T-cell (primary cell): Measurements from ENCODE around the gene GVQW3. TPM values are rescaled to one million over a fixed set of nuclear protein-coding genes. Genes with fewer than 3 reads are reported as not detected.

Experiments
- ATAC-seq, 4 experiments: fragments of 200-7000 bp in 3 of 4; fragments of 150-1000 bp in 1 of 4; cut with Tn5 transposase; replicated peaks in 1 of 4; 1 replicate in 3 of 4; 2 replicates in 1 of 4; pipeline ENCODE4 v1.10.0; 2021; ENCODE audit warnings: moderate library complexity in 3 of 4, mild to moderate bottlenecking in 2 of 4, moderate number of reproducible peaks in 1 of 4
- CTCF ChIA-PET, 2 donors: fragments of 300-600 bp; sonication (Branson Sonifier 250); formaldehyde crosslinking; loops; one replicate each; lab custom pipeline; 2022; ENCODE audit warnings: antibody characterized with exemption in 2 of 2; lab: Charles Lee
- POLR2A ChIA-PET, 2 donors: fragments of 300-600 bp; sonication (Branson Sonifier 250); formaldehyde crosslinking; loops; one replicate each; lab custom pipeline; 2022; ENCODE audit warnings: antibody characterized with exemption in 2 of 2; lab: Charles Lee
- DNase-seq, 35 experiments: peaks; one replicate each; pipeline versions ENCODE4 v3.0.0 to v3.0.0-alpha.2; 2013 to 2023
- H3K27ac ChIP-seq: one replicate; pipeline ENCODE4 v1.5.1; 2013; ENCODE audit warnings: low read length
- H3K27me3 ChIP-seq, 2 experiments: replicated peaks in 1 of 2; 1 replicate in 1 of 2; 2 replicates in 1 of 2; pipeline versions ENCODE4 v1.6.1 to v1.7.0; 2013; ENCODE audit warnings: low read length in 1 of 2, mixed read lengths in 1 of 2; ENCODE audit not compliant: control insufficient read depth in 2 of 2, insufficient read depth in 2 of 2; ENCODE audit errors: extremely low read depth in 1 of 2
- H3K36me3 ChIP-seq, 2 donors: 1 replicate in 1 of 2; 2 replicates in 1 of 2; pipeline versions ENCODE4 v1.6.1 to v1.7.0; 2013; ENCODE audit warnings: low read length in 1 of 2; ENCODE audit not compliant: control insufficient read depth in 2 of 2, insufficient read depth in 1 of 2; ENCODE audit errors: extremely low read depth in 1 of 2
- H3K4me1 ChIP-seq, 2 experiments: 1 replicate in 1 of 2; 2 replicates in 1 of 2; pipeline versions ENCODE4 v1.6.1 to v1.7.0; 2013; ENCODE audit warnings: low read length in 2 of 2, mixed read lengths in 1 of 2; ENCODE audit not compliant: insufficient read depth in 2 of 2, control insufficient read depth in 1 of 2; ENCODE audit errors: extremely low read depth in 1 of 2
- H3K4me3 ChIP-seq, 2 donors: 1 replicate in 1 of 2; 2 replicates in 1 of 2; pipeline versions ENCODE4 v1.5.1 to v1.7.0; 2013; ENCODE audit warnings: mild to moderate bottlenecking in 2 of 2, low read length in 1 of 2, moderate library complexity in 1 of 2; ENCODE audit not compliant: control insufficient read depth in 1 of 2; ENCODE audit errors: extremely low read depth in 1 of 2
- H3K9me3 ChIP-seq: 2 replicates; pipeline ENCODE4 v1.7.0; 2013
- H3K27ac Mint-ChIP-seq, 2 donors: one replicate each; pipeline ENCODE4 v1.8.0; 2020 to 2021; ENCODE audit warnings: mild to moderate bottlenecking in 2 of 2, mixed read lengths in 2 of 2
- H3K27me3 Mint-ChIP-seq, 2 donors: one replicate each; pipeline ENCODE4 v1.8.0; 2021 to 2022; ENCODE audit warnings: mixed read lengths in 2 of 2
- H3K36me3 Mint-ChIP-seq: one replicate; pipeline ENCODE4 v1.8.0; 2021; ENCODE audit warnings: mixed read lengths
- H3K4me1 Mint-ChIP-seq, 3 donors: one replicate each; pipeline ENCODE4 v1.8.0; 2020 to 2022; ENCODE audit warnings: mixed read lengths in 3 of 3, mild to moderate bottlenecking in 1 of 3
- H3K4me3 Mint-ChIP-seq, 3 donors: one replicate each; pipeline ENCODE4 v1.8.0; 2020 to 2022; ENCODE audit warnings: mild to moderate bottlenecking in 3 of 3, mixed read lengths in 3 of 3, moderate library complexity in 3 of 3
- H3K9me3 Mint-ChIP-seq, 3 donors: one replicate each; pipeline ENCODE4 v1.8.0; 2020 to 2022; ENCODE audit warnings: mixed read lengths in 3 of 3
- WGBS: methylation state at CpG from one replicate; pipeline ENCODE4 v1.1.5; 2013; ENCODE audit warnings: missing lambda C conversion rate; ENCODE audit not compliant: insufficient coverage; 5-methylcytosine and 5-hydroxymethylcytosine counted together
- total RNA-seq, 35 experiments: library from RNA in 6 of 35; stranded (reverse) in 6 of 35; fragments of 120-200 nt in 1 of 35; gene quantifications; one replicate each; pipeline versions ENCODE4 v1.2.1 to v1.2.4 and lab custom pipeline; 2013 to 2026

Gene GVQW3
- total RNA-seq, 5 donors from 2014 or later (not counting 1 experiment from before 2014, with no cell fraction given): 4.1 to 8.3 (median 5.9) TPM

GRCh38 chr11:76444384-76445120 is 63.4 kb downstream of the GVQW3 start, which contains the start of gene EMSY:
Gene EMSY, plus strand, starts transcription at chr11:76445018. Its CDS starts 1,921 bp downstream, at chr11:76446939.
- Mint-ChIP-seq H3K36me3 (peaks cover 14% of the 10 kb centered on the region), H3K4me3 (peak within 1 kb of the TSS; percentile 94 to 97 (median 96)), H3K27me3 (no peaks in the 10 kb centered on the region), H3K9me3 (no peaks in the 10 kb centered on the region), H3K27ac (peak within 1 kb of the TSS; percentile 93 to 96), H3K4me1 (peaks cover 34 to 48% (median 44%) of the 10 kb centered on the region in 3 donors)
- Histone ChIP-seq H3K36me3 (peaks cover 4 to 14% of the 10 kb centered on the region in 2 donors), H3K4me3 (peak within 1 kb of the TSS; percentile 94 to 95), H3K27me3 (no peaks in the 10 kb centered on the region), H3K4me1 (peaks cover 11 to 12% of the 10 kb centered on the region in 2 experiments), H3K9me3 (no peaks in the 10 kb centered on the region), H3K27ac (peak within 1 kb of the TSS; percentile 77)
- ChIA-PET CTCF (interaction anchor here in 1 of 2 donors (0.6 kb wide), 1 partner anchor 14 kb away, joined by 3 read pairs; no protein-coding TSS in a partner anchor), POLR2A (interaction anchor here in 1 of 2 donors (0.7 kb wide), 1 partner anchor 1192 kb away, joined by 3 read pairs; no protein-coding TSS in a partner anchor)
- ATAC-seq: peak; percentile 93 to 95 (median 94)
- under 1% methylated on average over 48 of the region's 53 CpGs for WGBS
- DNase-seq: peak; percentile 78 to 95 (median 89)

GRCh38 chr11:76445121-76446084 is 64.3 kb downstream of the GVQW3 start:
- peak overlapping the region; percentile 93 to 96 for H3K27ac Mint-ChIP-seq
- POLR2A ChIA-PET: interaction anchor here (0.6 to 0.7 kb wide), 2 partner anchors 536 to 1193 kb away, joined by 3 to 4 read pairs; no protein-coding TSS in a partner anchor
- peaks cover 20% of the 10 kb centered on the region for H3K36me3 Mint-ChIP-seq
- Histone ChIP-seq H3K9me3 (no peaks in the 10 kb centered on the region), H3K36me3 (peaks cover 4 to 16% of the 10 kb centered on the region in 2 donors), H3K4me1 (peaks cover 11 to 12% of the 10 kb centered on the region in 2 experiments), H3K4me3 (peak overlapping the region; percentile 94 to 95), H3K27ac (peak overlapping the region; percentile 77), H3K27me3 (no peaks in the 10 kb centered on the region)
- CTCF ChIA-PET: interaction anchor here in 1 of 2 donors (0.6 kb wide), 1 partner anchor 13 kb away, joined by 3 read pairs; no protein-coding TSS in a partner anchor
- DNase-seq (peak in 33 of 35 experiments; percentile 0 to 48 (median 17)), ATAC-seq (peak; percentile 3 to 10 (median 6))
- under 1% methylated on average over 41 of the region's 56 CpGs for WGBS
- no peaks in the 10 kb centered on the region for H3K9me3 Mint-ChIP-seq
- H3K4me3 Mint-ChIP-seq: peak overlapping the region; percentile 94 to 97 (median 96)
- peaks cover 41 to 55% (median 46%) of the 10 kb centered on the region in 3 donors for H3K4me1 Mint-ChIP-seq
- H3K27me3 Mint-ChIP-seq: no peaks in the 10 kb centered on the region

GRCh38 chr11:76448506-76448905 is 67.4 kb downstream of the GVQW3 start:
- ChIA-PET POLR2A (no interaction called here), CTCF (no interaction called here)
- WGBS: no CpG with 5 or more reads among the region's 2 CpGs
- Histone ChIP-seq H3K27me3 (no peaks in the 10 kb centered on the region), H3K9me3 (no peaks in the 10 kb centered on the region), H3K4me3 (no peak overlapping the region), H3K36me3 (peaks cover 4 to 40% of the 10 kb centered on the region in 2 donors), H3K4me1 (peaks cover 8% of the 10 kb centered on the region in 2 experiments), H3K27ac (no peak overlapping the region)
- Mint-ChIP-seq H3K4me1 (peaks cover 37 to 52% (median 40%) of the 10 kb centered on the region in 3 donors), H3K9me3 (no peaks in the 10 kb centered on the region), H3K27me3 (no peaks in the 10 kb centered on the region), H3K27ac (no peak overlapping the region), H3K4me3 (no peak overlapping the region), H3K36me3 (peaks cover 38% of the 10 kb centered on the region)
- DNase-seq (no peak), ATAC-seq (no peak)

GRCh38 chr11:76453248-76453647 is 72.1 kb downstream of the GVQW3 start:
- H3K4me3 ChIP-seq: no peak overlapping the region
- POLR2A ChIA-PET: no interaction called here
- no peaks in the 10 kb centered on the region for H3K27me3 Mint-ChIP-seq
- H3K27me3 ChIP-seq: no peaks in the 10 kb centered on the region
- ATAC-seq (no peak), DNase-seq (no peak)
- H3K4me1 ChIP-seq: no peaks in the 10 kb centered on the region
- no peak overlapping the region for H3K4me3 Mint-ChIP-seq
- 100% methylated on average over 1 of the region's 6 CpGs for WGBS
- H3K36me3 ChIP-seq: peaks cover 0 to 57% of the 10 kb centered on the region in 2 donors
- no peaks in the 10 kb centered on the region for H3K9me3 ChIP-seq
- H3K27ac ChIP-seq: no peak overlapping the region
- H3K4me1 Mint-ChIP-seq: peaks cover 13 to 24% (median 18%) of the 10 kb centered on the region in 3 donors
- H3K9me3 Mint-ChIP-seq: no peaks in the 10 kb centered on the region
- CTCF ChIA-PET: no interaction called here
- no peak overlapping the region for H3K27ac Mint-ChIP-seq
- H3K36me3 Mint-ChIP-seq: peaks cover 34% of the 10 kb centered on the region

- ATAC-seq (no peak), DNase-seq (no peak)
- Mint-ChIP-seq H3K4me3 (no peak overlapping the region), H3K27ac (no peak overlapping the region), H3K27me3 (no peaks in the 10 kb centered on the region), H3K9me3 (no peaks in the 10 kb centered on the region), H3K36me3 (peaks cover 39% of the 10 kb centered on the region), H3K4me1 (peaks cover 5 to 10% (median 9%) of the 10 kb centered on the region in 3 donors)
- Histone ChIP-seq H3K4me1 (no peaks in the 10 kb centered on the region), H3K27ac (no peak overlapping the region), H3K27me3 (no peaks in the 10 kb centered on the region), H3K9me3 (no peaks in the 10 kb centered on the region), H3K4me3 (no peak overlapping the region), H3K36me3 (peaks cover 0 to 65% of the 10 kb centered on the region in 2 donors)
- ChIA-PET POLR2A (no interaction called here), CTCF (interaction anchor here in 1 of 2 donors (0.6 kb wide), 1 partner anchor 63 kb away, joined by 5 read pairs; no protein-coding TSS in a partner anchor)
- no CpG with 5 or more reads among the region's 2 CpGs for WGBS
Measured at GRCh38 chr11:76455331-76455730, 74.2 kb downstream of the GVQW3 start.
